HG02840 (cell line): ENCODE results near the gene MGMT.

Experiments
- ATAC-seq: cut with Tn5 transposase; IDR thresholded peaks from one replicate; pipeline ENCODE4 v1.9.1; 2021; ENCODE audit warnings: mild to moderate bottlenecking, moderate library complexity, moderate number of reproducible peaks; ENCODE audit not compliant: unreplicated experiment, low FRiP score

The MGMT gene

GRCh38 chr10:129516846-129517679 lies 50.0 kb downstream of the MGMT start:
- ATAC-seq = no peak

GRCh38 chr10:129517680-129518057 lies 50.6 kb downstream of the MGMT start:
- ATAC-seq = no peak

- no peak for ATAC-seq
Measured at GRCh38 chr10:129518793-129519192, 51.8 kb downstream of the MGMT start.

GRCh38 chr10:129520440-129521080 lies 53.5 kb downstream of the MGMT start:
- ATAC-seq = no peak

- no peak for ATAC-seq
Measured at GRCh38 chr10:129521161-129522025, 54.4 kb downstream of the MGMT start.

GRCh38 chr10:129522041-129522585 lies 55.1 kb downstream of the MGMT start:
- no peak for ATAC-seq

- no peak for ATAC-seq
Measured at GRCh38 chr10:129523031-129523722, 56.1 kb downstream of the MGMT start.

- no peak for ATAC-seq
Measured at GRCh38 chr10:129523723-129524316, 56.8 kb downstream of the MGMT start.

GRCh38 chr10:129524936-129525335 lies 57.9 kb downstream of the MGMT start:
- no peak for ATAC-seq

- no peak for ATAC-seq
Measured at GRCh38 chr10:129525401-129525801, 58.4 kb downstream of the MGMT start.

- no peak for ATAC-seq
Measured at GRCh38 chr10:129526943-129527342, 59.9 kb downstream of the MGMT start.

- no peak for ATAC-seq
Measured at GRCh38 chr10:129528376-129528978, 61.4 kb downstream of the MGMT start.

- ATAC-seq = no peak
Measured at GRCh38 chr10:129530581-129530980, 63.5 kb downstream of the MGMT start.

- no peak for ATAC-seq
Measured at GRCh38 chr10:129531195-129531968, 64.3 kb downstream of the MGMT start.

GRCh38 chr10:129531969-129532660 lies 65.1 kb downstream of the MGMT start:
- no peak for ATAC-seq

- ATAC-seq = no peak
Measured at GRCh38 chr10:129532838-129533237, 65.8 kb downstream of the MGMT start.

- no peak for ATAC-seq
Measured at GRCh38 chr10:129533281-129533680, 66.2 kb downstream of the MGMT start.

GRCh38 chr10:129534826-129535225 lies 67.8 kb downstream of the MGMT start:
- no peak for ATAC-seq
